SK-N-SH treated with all-trans-retinoic acid at 6 μM for 48 hours (cell line): ENCODE measurements around the gene GNA14.

Experiments
- ATAC-seq: fragments of 200-7000 bp; cut with Tn5 transposase; 3 replicates; pipeline ENCODE4 v1.9.1; 2020; ENCODE audit warnings: mild to moderate bottlenecking, moderate library complexity
- ARNTL ChIP-seq: fragments of 450-650 bp; formaldehyde crosslinking; IDR thresholded peaks from 2 replicates; pipeline ENCODE4 v1.5.0; 2020; ENCODE audit warnings: low read depth, mild to moderate bottlenecking, moderate library complexity, borderline replicate concordance
- CREB5 ChIP-seq: fragments of 250-450 bp; sonication (Bioruptor Pico); IDR thresholded peaks from 2 replicates; pipeline ENCODE4 v1.5.1; 2020; ENCODE audit warnings: low read depth, mild to moderate bottlenecking, moderate library complexity
- CSDC2 ChIP-seq: fragments of 250-450 bp; sonication (Bioruptor Pico); IDR thresholded peaks from 2 replicates; pipeline ENCODE4 v1.5.0; 2020; ENCODE audit warnings: mild to moderate bottlenecking, moderate library complexity
- CSRNP3 ChIP-seq: fragments of 250-450 bp; sonication (Bioruptor Pico); IDR thresholded peaks from 2 replicates; pipeline ENCODE4 v1.5.1; 2021; ENCODE audit warnings: mild to moderate bottlenecking, moderate library complexity
- GLIS3 ChIP-seq: fragments of 250-450 bp; sonication (Bioruptor Pico); IDR thresholded peaks from 2 replicates; pipeline ENCODE4 v1.5.0; 2020; ENCODE audit warnings: mild to moderate bottlenecking, moderate library complexity
- ISL1 ChIP-seq: fragments of 250-450 bp; sonication (Bioruptor Pico); IDR thresholded peaks from 2 replicates; pipeline ENCODE4 v2.1.2; 2022; ENCODE audit warnings: mild to moderate bottlenecking, moderate library complexity
- OSR1 ChIP-seq: fragments of 250-450 bp; sonication (Bioruptor Pico); IDR thresholded peaks from 2 replicates; pipeline ENCODE4 v1.8.0; 2022; ENCODE audit warnings: moderate library complexity, mild to moderate bottlenecking, inconsistent platforms
- PATZ1 ChIP-seq: fragments of 250-450 bp; sonication (Bioruptor Pico); IDR thresholded peaks from 2 replicates; pipeline ENCODE4 v1.8.0; 2020; ENCODE audit warnings: mild to moderate bottlenecking, moderate library complexity, borderline replicate concordance
- PPARA ChIP-seq: fragments of 250-450 bp; sonication (Bioruptor Pico); IDR thresholded peaks from 2 replicates; pipeline ENCODE4 v1.5.0; 2020; ENCODE audit warnings: mild to moderate bottlenecking, borderline replicate concordance
- RARB ChIP-seq: fragments of 250-450 bp; sonication (Bioruptor Pico); IDR thresholded peaks from 2 replicates; pipeline ENCODE4 v1.8.0; 2021; ENCODE audit warnings: mild to moderate bottlenecking, moderate library complexity
- SNAI2 ChIP-seq: fragments of 250-450 bp; sonication (Bioruptor Pico); IDR thresholded peaks from 2 replicates; pipeline ENCODE4 v1.5.0; 2020; ENCODE audit warnings: mild to moderate bottlenecking, moderate library complexity
- TCF4 ChIP-seq: fragments of 250-450 bp; sonication (Bioruptor Pico); IDR thresholded peaks from 2 replicates; pipeline ENCODE4 v1.8.0; 2021; ENCODE audit warnings: mild to moderate bottlenecking, moderate library complexity, borderline replicate concordance
- TOX ChIP-seq: fragments of 250-450 bp; sonication (Bioruptor Pico); IDR thresholded peaks from 2 replicates; pipeline ENCODE4 v1.8.0; 2021; ENCODE audit warnings: mild to moderate bottlenecking, moderate library complexity, borderline replicate concordance
- ZFP30 ChIP-seq: fragments of 450-650 bp; formaldehyde crosslinking; IDR thresholded peaks from 2 replicates; pipeline ENCODE4 v1.5.0; 2022; ENCODE audit warnings: mild to moderate bottlenecking, moderate library complexity
- ZNF565 ChIP-seq: fragments of 450-650 bp; formaldehyde crosslinking; conservative IDR thresholded peaks from 2 replicates; pipeline ENCODE4 v1.5.0; 2020; ENCODE audit warnings: low read depth, mild to moderate bottlenecking, moderate library complexity
- ZNF70 ChIP-seq: fragments of 450-650 bp; formaldehyde crosslinking; IDR thresholded peaks from 2 replicates; pipeline ENCODE4 v1.5.0; 2020; ENCODE audit warnings: mild to moderate bottlenecking, moderate library complexity
- ZNF8 ChIP-seq: fragments of 450-650 bp; formaldehyde crosslinking; IDR thresholded peaks from 2 replicates; pipeline ENCODE4 v1.5.0; 2020; ENCODE audit warnings: mild to moderate bottlenecking, moderate library complexity
- TF ChIP-seq, protein P1 (sequence below): fragments of 250-450 bp; sonication (Bioruptor Pico); IDR thresholded peaks from 2 replicates; pipeline ENCODE4 v1.5.0; 2020; ENCODE audit warnings: mild to moderate bottlenecking, moderate library complexity
- TF ChIP-seq, protein P2 (sequence below): fragments of 250-450 bp; sonication (Bioruptor Pico); IDR thresholded peaks from 2 replicates; pipeline ENCODE4 v1.8.0; 2021; ENCODE audit warnings: low read depth, mild to moderate bottlenecking, moderate library complexity, borderline replicate concordance

GNA14 gene

GRCh38 chr9:77502568-77502967 is 145.6 kb downstream of the GNA14 start:
- TF ChIP-seq CREB5 (CRISPR knock-in tag), result no peak
- no peak for ATAC-seq

DNA sequence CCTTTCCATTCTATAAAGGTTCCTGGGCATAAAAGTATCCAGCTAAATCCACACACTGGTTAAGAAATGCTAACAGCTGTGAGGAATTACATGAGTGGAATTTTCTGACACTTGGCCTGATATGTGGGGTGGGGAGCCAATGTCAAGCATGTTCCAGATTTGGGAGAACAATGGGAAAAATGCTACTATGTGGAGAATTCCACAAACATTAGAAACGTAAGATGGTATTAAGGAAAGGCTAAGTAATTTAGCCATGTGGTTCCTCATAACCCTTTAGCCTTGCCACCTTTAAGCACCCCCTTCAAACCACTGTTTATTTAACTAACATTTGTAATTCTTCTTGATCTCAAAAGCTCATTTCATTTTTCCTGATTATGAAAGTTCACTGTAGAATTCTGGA is 149.2 kb downstream of the GNA14 start:
- no peak for TF ChIP-seq CSRNP3 (CRISPR knock-in tag)
- no peak for TF ChIP-seq ZNF565 (CRISPR knock-in tag)
- no peak for TF ChIP-seq RARB
- TF ChIP-seq CSDC2, result no peak
- TF ChIP-seq GLIS3, result no peak
- no peak for TF ChIP-seq PPARA (CRISPR knock-in tag)
- TF ChIP-seq ZNF70 (CRISPR knock-in tag), result no peak
- no peak for TF ChIP-seq ZFP30 (CRISPR knock-in tag)
- no peak for TF ChIP-seq OSR1
- no peak for ATAC-seq

DNA sequence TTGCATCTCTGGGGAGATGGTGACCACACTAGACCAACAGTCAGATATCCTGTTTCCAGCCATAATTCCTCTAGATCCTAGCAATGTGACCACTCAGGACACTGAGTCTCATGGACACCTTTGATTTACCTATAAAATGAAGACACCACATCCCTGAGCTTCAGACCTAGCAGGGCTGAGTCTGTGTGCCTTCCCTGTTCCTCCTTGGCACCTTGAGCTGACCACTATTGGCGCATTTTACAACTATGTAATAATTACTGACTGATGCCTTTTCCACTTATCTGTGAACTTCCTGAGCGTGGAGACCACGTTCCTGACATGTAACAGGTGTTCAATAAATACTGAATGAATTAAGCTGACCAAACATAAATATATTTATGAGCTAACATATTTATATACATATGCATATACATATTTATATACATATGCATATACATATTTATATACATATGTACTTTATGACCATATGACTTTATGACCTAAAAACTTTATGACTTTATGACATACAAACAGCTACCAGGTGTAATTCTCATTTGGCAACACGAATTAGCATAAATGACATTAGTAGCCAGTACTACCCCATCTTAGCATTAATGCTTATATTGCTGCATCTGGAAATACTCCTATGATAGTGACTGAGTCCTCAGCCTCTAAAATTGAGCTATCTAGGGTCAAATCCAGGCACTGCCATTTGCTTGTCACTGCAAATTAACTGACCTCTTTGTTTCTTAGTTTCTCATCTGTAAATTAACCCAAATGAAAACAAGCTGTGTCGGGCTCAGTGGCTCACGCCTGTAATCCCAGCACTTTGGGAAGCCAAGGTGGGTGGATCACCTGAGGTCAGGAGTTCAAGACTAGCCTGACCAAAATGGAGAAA is 150.6 kb downstream of the GNA14 start:
- no peak for ATAC-seq
- TF ChIP-seq ARNTL (CRISPR knock-in tag) (no peak), CSDC2 (no peak), TOX (CRISPR knock-in tag) (no peak), OSR1 (no peak), ZNF8 (CRISPR knock-in tag) (no peak), SNAI2 (CRISPR knock-in tag) (no peak), ZFP30 (CRISPR knock-in tag) (no peak), CREB5 (CRISPR knock-in tag) (no peak), ZNF70 (CRISPR knock-in tag) (no peak), PATZ1 (CRISPR knock-in tag) (no peak), PPARA (CRISPR knock-in tag) (no peak), CSRNP3 (CRISPR knock-in tag) (no peak), RARB (no peak), GLIS3 (no peak), TCF4 (no peak; the same call in 1 of the 2 replicates), ISL1 (no peak)
- TF ChIP-seq, protein P1, sequence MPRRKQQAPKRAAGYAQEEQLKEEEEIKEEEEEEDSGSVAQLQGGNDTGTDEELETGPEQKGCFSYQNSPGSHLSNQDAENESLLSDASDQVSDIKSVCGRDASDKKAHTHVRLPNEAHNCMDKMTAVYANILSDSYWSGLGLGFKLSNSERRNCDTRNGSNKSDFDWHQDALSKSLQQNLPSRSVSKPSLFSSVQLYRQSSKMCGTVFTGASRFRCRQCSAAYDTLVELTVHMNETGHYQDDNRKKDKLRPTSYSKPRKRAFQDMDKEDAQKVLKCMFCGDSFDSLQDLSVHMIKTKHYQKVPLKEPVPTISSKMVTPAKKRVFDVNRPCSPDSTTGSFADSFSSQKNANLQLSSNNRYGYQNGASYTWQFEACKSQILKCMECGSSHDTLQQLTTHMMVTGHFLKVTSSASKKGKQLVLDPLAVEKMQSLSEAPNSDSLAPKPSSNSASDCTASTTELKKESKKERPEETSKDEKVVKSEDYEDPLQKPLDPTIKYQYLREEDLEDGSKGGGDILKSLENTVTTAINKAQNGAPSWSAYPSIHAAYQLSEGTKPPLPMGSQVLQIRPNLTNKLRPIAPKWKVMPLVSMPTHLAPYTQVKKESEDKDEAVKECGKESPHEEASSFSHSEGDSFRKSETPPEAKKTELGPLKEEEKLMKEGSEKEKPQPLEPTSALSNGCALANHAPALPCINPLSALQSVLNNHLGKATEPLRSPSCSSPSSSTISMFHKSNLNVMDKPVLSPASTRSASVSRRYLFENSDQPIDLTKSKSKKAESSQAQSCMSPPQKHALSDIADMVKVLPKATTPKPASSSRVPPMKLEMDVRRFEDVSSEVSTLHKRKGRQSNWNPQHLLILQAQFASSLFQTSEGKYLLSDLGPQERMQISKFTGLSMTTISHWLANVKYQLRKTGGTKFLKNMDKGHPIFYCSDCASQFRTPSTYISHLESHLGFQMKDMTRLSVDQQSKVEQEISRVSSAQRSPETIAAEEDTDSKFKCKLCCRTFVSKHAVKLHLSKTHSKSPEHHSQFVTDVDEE (CRISPR knock-in tag), result no peak
- TF ChIP-seq, protein P2, sequence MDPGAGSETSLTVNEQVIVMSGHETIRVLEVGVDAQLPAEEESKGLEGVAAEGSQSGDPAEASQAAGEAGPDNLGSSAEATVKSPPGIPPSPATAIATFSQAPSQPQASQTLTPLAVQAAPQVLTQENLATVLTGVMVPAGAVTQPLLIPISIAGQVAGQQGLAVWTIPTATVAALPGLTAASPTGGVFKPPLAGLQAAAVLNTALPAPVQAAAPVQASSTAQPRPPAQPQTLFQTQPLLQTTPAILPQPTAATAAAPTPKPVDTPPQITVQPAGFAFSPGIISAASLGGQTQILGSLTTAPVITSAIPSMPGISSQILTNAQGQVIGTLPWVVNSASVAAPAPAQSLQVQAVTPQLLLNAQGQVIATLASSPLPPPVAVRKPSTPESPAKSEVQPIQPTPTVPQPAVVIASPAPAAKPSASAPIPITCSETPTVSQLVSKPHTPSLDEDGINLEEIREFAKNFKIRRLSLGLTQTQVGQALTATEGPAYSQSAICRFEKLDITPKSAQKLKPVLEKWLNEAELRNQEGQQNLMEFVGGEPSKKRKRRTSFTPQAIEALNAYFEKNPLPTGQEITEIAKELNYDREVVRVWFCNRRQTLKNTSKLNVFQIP (CRISPR knock-in tag), result no peak
